H54 (cell line): ENCODE results near the gene IGLON5.
A peak's percentile ranks its signal among the peaks of the same experiment; 100 is the strongest.

Source experiments
- DNase-seq: peaks from one replicate; pipeline ENCODE4 v3.0.0; 2011; ENCODE audit warnings: low spot score, mixed read lengths; ENCODE audit not compliant: insufficient read length
- FAIRE-seq: peaks from 3 replicates; lab custom pipeline; 2011; peaks lifted over from hg19 to GRCh38; lab: Jason Lieb, UNC
- POLR2A ChIP-seq: IDR thresholded peaks from 2 replicates; pipeline ENCODE4 v1.6.1; 2011; ENCODE audit warnings: low read depth, mild to moderate bottlenecking, low read length

Gene IGLON5

DNA sequence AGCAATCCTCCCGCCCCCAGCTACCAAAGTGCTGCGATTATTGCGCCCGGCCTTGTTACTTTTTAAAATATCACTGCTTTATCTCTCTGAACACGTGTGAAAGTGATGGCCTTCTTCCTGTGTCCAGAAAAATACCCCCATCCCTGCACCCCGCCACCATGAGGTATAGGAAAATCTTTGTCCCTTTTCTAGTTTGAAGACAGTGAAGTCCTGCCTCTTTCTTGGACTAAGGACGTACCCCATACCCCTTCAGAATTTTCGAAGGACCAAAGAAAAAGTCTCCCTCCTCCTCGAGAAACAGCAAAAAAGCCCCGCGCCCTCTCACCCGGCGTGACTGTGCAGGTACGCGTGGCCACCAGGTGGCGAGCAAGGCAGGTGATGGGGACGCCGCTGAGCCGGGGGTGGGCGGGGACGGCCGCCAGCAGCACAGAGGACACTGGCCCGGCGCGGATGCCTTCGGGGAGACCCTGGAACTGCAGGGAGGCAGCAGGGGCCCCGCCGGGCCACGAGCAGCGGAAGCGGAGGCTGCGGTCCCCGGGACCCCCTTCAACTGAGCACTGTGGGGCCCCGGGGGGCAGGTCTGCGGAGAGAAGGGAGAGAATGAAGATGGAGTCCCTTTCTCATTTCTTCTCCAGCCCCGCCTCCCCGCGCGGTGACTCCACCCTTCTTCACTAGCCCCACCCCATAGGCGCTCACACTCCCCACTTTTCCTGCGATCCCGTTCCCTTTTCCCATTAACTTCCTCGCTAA lies 27.3 kb downstream of the IGLON5 start:
- FAIRE-seq (no peak), DNase-seq (peak; percentile 88)
- no peak for TF ChIP-seq POLR2A

DNA sequence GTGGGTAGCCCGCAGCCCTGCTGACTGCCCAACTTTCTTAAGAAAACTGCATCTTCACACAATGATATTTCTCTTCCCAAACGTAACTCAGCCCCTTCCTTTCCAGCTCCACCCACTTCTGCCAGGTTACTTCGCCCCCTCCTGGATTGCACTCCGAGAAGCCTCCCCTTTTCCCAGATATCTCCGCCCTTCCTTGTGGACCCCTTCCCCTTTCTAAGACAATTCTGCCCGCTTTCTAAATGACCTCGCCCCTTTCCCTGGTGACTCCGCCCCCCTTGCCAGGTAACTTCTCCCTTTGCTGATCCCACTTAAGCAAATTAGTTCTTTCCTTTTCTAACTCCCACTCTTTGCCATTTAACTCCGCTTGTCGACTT lies 27.9 kb downstream of the IGLON5 start:
- no peak for TF ChIP-seq POLR2A
- FAIRE-seq (no peak), DNase-seq (no peak)

DNA sequence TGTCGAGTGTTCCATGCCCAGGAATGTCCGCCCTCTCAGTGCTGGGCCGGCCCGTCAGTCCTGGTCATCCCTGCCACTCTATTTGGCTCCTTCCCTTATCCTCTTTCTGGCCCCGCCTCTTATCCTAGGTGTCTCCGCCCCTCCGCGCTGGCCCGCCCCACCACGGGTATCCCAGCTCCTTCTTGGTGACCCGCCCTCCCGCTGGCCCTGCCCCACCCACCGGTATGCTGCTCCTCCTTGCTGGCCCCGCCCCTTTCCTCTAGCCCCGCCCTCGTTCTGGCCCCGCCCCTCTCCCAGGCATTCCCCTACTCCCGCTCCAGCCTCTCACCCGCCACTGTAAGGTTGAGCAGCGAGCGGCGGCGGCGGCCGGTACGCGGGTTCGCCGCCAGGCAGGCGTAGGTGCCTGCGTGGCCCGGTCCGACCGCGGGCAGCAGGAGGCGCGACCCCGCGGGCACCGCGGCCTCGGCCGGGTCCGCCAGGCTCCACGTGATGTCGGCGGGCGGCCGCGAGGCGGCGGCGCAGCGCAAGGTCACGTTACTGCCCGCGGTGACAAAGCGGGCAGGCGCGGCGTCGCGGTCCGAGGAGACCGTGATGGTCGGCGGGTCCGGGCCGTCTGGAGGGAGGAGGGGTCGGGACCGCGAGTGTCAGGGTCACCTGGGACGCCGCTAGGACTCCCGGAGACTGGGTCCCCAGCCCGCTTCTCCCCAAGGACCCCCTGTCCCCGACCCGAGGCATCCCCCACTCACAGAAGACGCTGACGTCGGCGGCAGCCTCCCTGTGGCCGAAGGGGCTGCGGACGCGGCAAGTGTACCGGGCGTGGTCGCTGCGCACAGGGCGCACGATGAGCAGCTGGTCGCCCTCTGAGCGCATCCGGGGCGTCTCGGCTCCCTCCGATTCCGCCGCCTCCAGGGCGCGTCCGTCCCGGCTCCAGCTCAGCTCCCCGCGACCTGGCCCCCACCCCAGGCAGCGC lies 28.5 kb downstream of the IGLON5 start:
- peak; percentile 66 for TF ChIP-seq POLR2A
- FAIRE-seq (peak; percentile 23), DNase-seq (peak; percentile 76)

DNA sequence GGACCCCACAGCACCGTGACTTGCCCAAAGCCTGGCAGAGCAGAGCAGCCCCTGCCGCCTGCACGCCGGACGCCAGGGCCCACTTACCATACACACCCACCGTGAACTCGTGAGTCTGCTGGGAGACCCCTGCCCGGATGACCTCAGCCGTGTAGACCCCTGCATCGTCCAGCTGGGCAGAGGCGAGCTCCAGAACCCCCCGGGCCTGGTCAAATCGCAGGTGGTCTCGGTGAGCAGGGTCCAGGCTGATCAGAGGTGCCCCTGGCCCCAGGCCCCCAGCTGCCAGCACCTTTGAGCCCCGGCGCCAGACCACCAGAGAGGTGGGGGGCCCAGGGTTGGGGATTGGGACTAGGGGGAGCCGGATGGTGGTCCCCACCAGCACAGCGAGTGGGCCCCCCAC lies 29.6 kb downstream of the IGLON5 start:
- FAIRE-seq (no peak), DNase-seq (no peak)
- no peak for TF ChIP-seq POLR2A

DNA sequence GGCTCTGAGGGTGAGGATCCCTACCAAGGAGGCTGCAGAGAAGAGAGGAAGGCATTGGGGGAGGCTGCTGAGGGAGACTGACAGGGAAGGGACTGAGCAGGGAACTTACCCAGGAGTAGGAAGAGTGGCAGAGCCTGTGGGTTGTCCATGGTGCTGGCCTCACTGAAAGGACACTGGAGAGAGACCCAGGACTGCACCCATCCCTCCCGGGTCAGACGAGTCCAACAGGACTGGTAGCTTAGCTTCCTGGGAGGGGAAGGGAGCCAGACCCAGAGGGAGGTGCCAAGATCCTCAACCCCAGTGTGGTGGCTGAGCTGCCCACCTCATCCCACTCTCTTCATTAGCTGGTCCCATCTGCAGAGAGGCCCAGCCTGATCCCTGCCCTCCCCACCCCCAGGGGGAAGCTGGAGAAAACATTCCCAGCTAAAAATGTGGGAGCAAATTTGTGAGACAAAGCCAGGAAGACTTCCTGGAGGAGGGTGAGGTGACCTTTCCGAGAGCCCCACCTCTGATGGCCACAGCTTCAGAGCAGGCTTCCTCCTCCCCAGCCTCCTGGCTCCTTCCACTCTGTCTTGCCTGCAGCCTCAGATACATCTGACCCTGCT lies 30.6 kb downstream of the IGLON5 start, which contains the start of gene VSIG10L:
Gene VSIG10L, minus strand, starts transcription at position 164 of the 605 bp plus-strand sequence. Its CDS starts 15 bp downstream, at position 149.
- DNase-seq = no peak
- no peak for FAIRE-seq
- no peak for TF ChIP-seq POLR2A

DNA sequence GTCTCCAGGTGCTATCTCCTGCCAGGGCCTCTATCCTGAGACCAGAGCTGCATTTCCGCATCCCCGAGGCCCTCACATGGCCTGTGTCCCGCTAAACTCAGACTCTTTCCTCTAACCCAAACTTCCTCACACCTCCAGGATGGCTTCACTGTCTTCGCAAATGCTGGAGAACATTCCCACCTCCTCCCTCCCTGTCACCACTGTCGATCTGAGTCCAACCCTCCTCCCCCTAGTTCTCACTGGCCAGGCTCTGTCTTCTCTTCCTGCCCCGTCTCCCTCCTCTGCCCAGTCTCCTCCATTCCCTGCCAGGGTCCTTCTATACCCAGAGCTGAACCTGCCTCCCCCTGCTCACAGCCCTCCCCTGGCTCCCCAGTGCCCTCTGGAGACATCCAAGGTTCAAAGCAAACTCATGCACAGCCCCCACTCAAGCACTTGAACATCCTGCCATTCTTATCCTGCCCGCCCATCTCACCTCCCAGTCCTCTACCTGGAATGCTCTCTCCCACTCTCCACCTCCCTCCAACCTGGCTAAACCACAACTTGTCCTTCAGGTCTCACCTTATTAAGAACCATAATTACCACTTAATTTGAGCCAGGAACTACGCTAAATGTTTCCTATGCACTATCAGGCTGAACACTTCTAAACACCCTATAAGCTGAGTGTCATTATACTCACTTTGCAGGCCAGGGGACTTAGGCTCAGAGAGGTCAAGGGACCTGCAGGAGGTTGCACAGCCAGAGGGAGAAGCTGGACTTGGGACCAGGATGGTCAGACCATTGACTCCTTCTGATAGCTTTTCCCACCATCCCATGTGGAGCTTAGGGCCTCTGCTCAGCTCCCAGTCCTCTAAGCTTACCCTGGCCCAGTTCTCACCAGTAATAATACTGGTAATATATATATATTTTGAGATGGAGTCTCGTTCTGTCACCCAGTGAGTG lies 31.5 kb downstream of the IGLON5 start:
- no peak for TF ChIP-seq POLR2A
- FAIRE-seq (no peak), DNase-seq (no peak)

DNA sequence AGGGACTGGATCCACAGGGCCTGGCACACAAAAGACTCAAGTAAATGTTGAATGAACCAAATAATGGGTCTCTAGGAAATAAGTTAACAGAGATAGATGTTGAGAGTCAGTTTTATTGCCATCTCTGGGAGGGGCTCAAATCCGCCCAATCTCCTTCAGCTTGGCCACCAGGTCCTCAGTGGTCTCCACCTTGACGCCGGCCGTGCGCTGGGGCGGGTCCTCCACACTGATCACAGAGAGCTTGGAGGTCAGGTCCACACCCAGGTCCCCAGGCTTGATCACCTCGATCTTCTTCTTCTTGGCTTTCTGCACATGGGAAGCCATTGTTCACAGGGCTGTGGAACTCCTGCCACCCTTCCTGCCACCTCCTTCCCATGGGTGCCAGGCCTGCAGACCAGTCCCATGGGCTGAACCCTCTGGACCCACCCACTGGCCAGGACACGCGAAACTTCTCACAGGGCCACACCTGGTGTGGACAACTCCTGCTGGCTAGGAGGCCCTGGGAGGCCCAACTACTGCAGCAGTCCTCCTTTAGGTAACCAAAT lies 33.7 kb downstream of the IGLON5 start:
- FAIRE-seq = no peak
- no peak for TF ChIP-seq POLR2A
- no peak for DNase-seq

DNA sequence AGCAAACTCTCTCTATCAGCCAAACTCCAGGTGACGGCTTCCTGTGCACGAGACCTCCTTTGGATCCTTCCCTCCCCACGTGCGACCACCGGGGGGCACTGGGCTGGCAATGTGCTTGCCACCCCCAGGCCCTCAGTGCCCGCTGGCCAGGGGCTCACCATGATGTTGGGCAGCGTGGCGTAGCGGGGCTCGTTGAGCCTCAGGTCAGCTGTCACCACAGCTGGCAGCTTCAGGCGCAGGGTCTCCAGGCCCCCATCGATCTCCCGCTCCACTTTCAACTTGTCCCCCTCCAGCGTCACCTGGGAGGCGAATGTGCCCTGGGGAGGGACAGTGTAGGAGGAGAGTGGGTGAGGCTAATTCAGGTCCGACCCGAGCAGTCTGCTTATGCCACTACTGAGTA lies 35.3 kb downstream of the IGLON5 start:
- no peak for TF ChIP-seq POLR2A
- FAIRE-seq (no peak), DNase-seq (no peak)

DNA sequence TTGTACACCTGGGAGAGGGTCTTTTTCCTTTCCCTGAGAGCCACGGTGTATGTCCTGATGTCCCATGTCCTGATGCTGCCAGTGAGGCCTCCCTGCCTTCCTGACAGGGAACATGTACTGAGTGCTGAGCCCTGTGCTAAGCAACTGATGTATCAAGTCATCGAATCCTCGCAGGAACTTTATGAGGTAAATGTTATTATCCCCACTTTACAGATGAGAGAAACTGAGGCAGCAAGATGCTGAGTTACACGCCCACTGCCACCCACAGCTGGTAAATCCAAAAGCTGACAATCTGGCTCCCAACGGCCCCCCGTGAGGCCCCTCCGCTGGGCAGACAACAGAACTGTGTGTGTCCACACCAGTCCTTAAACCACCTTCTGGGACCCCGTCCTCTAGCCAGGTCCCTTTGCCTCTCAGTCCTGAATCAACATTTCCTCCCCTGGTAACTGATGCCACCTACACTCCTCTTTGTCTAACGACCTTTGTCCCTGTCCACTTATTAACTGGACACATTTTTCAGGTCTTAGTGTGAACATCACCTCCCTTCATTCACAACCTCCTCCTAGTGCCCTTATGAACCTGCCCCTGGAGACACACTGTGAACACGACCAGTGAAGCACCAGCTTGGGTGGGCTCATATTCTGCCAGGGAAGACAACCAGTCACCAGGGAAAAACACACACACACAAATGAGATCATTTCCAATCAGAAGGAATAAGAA lies 35.9 kb downstream of the IGLON5 start:
- no peak for DNase-seq
- FAIRE-seq = no peak
- TF ChIP-seq POLR2A = no peak

DNA sequence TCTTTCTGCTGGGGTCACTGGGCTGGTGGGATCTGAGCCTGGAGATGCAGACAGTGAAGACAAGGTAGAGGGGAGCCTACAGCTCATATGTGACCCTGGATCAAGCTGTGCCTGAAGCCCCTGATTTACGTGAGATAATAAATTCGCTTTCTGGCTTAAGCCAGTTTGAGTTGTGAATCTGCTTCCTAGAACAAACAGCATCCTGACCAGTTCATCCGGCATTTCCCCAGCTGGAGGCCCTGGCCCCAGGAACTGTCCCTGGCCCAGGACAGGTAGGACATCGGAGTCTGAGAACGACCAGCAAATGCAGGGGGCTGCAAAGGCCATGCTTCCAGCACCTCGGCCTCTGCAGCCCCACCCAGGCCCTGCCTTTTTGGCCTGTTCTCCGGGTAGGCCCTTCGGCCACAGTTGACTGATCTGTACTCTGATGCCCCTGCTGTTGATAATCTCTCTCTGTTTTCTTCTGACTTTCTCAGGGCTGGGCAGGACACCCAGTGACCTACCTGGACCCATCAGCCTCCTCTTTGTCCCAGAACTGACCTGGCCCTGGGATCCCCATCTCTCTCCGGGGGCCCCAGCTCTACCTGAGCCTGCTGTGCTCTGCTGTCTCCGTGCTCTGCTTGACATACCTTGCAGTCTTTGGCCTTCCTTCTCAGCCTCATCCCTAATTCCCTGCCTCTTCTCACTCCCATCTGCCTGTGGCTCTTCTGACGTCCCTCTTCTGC lies 40.0 kb downstream of the IGLON5 start:
- DNase-seq (no peak), FAIRE-seq (no peak)
- no peak for TF ChIP-seq POLR2A

DNA sequence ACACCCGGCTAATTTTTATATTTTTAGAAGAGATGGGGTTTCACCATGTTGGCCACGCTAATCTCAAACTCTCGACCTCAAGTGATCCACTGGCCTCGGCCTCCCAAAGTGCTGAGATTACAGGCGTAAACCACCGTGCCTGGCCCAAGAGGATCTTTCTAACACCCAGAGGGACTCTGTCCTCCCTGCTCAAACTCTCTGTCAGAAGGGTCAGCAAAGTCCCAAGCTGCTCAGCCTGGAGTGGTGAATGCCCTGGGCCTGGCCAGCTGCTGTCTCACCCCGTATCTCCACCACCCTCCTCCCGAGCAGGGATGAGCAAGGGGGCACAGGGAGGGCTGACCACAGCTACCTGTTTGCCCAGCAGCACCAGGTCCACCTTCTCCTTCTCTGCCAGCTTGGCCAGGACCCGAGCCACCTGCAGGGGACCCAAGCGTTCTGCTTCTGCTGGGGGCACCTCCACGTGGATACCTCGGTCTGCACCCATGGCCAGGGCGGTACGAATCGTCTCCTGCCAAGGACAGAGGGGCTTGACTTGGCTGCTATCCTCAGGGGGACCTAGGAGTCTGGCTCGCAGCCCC lies 41.4 kb downstream of the IGLON5 start:
- no peak for TF ChIP-seq POLR2A
- FAIRE-seq (no peak), DNase-seq (no peak)
